Endodermal cell (in vitro differentiated cells): ENCODE results near the gene SGSM2. TPM values are rescaled to one million over a fixed set of nuclear protein-coding genes. Genes with fewer than 3 reads are reported as not detected.

ENCODE experiments used
- DNase-seq: peaks from one replicate; pipeline ENCODE4 v3.0.0-alpha.2; 2017
- H3K27ac ChIP-seq: 2 replicates; pipeline ENCODE4 v1.5.1; 2013; ENCODE audit warnings: mild to moderate bottlenecking, low read depth, low read length, moderate library complexity
- H3K27me3 ChIP-seq: 2 replicates; pipeline ENCODE4 v1.6.1; 2013; ENCODE audit warnings: mild to moderate bottlenecking, low read length, moderate library complexity; ENCODE audit not compliant: insufficient read depth, control insufficient read depth, poor library complexity, severe bottlenecking
- H3K36me3 ChIP-seq: 2 replicates; pipeline ENCODE4 v1.7.0; 2013; ENCODE audit warnings: mild to moderate bottlenecking, low read length, moderate library complexity; ENCODE audit not compliant: control insufficient read depth, insufficient read depth
- H3K4me1 ChIP-seq: one replicate; pipeline ENCODE4 v1.7.0; 2013; ENCODE audit warnings: low read length; ENCODE audit not compliant: control insufficient read depth, insufficient read depth
- H3K4me3 ChIP-seq: 2 replicates; pipeline ENCODE4 v1.5.1; 2013; ENCODE audit warnings: mild to moderate bottlenecking, low read length, moderate library complexity
- H3K9ac ChIP-seq: 2 replicates; pipeline ENCODE4 v1.6.1; 2013; ENCODE audit warnings: mild to moderate bottlenecking, low read length, moderate library complexity; ENCODE audit not compliant: poor library complexity, severe bottlenecking; ENCODE audit errors: extremely low read depth
- H3K9me3 ChIP-seq: 2 replicates; pipeline ENCODE4 v1.6.1; 2013; ENCODE audit warnings: mild to moderate bottlenecking, low read length, moderate library complexity; ENCODE audit not compliant: control insufficient read depth
- H3K27ac Mint-ChIP-seq: 2 replicates; pipeline ENCODE4 v1.8.0; 2020; ENCODE audit warnings: mixed read lengths
- H3K27me3 Mint-ChIP-seq: 2 replicates; pipeline ENCODE4 v1.8.0; 2021; ENCODE audit warnings: mild to moderate bottlenecking, mixed read lengths; ENCODE audit not compliant: insufficient read depth
- H3K36me3 Mint-ChIP-seq: 2 replicates; pipeline ENCODE4 v1.8.0; 2020; ENCODE audit warnings: low read depth, mixed read lengths
- H3K4me1 Mint-ChIP-seq: 2 replicates; pipeline ENCODE4 v1.8.0; 2020; ENCODE audit warnings: mixed read lengths
- H3K4me3 Mint-ChIP-seq: 2 replicates; pipeline ENCODE4 v1.8.0; 2020; ENCODE audit warnings: mild to moderate bottlenecking, moderate library complexity, mixed read lengths
- H3K9me3 Mint-ChIP-seq: 2 replicates; pipeline ENCODE4 v1.8.0; 2020; ENCODE audit warnings: mild to moderate bottlenecking, mixed read lengths
- WGBS, 2 experiments: methylation state at CpG; one replicate each; pipeline versions ENCODE4 v1.1.5 to v1.1.7; 2013; ENCODE audit warnings: missing lambda C conversion rate in 2 of 2, mixed read lengths in 1 of 2; ENCODE audit not compliant: insufficient coverage in 1 of 2, insufficient read length in 1 of 2; 5-methylcytosine and 5-hydroxymethylcytosine counted together
- total RNA-seq, 2 donors: library from RNA; stranded (reverse); fragmentation: NEBNext Ultra II Directional in 1 of 2; extraction: Animal tissue kit (Norgen Biotek cat#: 25700) in 1 of 2; gene quantifications; 2 replicates in 1 of 2; 3 replicates in 1 of 2; pipeline ENCODE4 v1.2.1, GENCODE V29; 2021
- TF ChIP-seq, protein P1 (sequence below): fragments of 200-600 bp; sonication (generic); conservative IDR thresholded peaks from 2 replicates; pipeline ENCODE4 v1.5.0; 2021; ENCODE audit warnings: antibody characterized with exemption, mild to moderate bottlenecking

The SGSM2 gene
- total RNA-seq, 2 donors from 2014 or later, result 62.5 to 77.3 TPM

DNA sequence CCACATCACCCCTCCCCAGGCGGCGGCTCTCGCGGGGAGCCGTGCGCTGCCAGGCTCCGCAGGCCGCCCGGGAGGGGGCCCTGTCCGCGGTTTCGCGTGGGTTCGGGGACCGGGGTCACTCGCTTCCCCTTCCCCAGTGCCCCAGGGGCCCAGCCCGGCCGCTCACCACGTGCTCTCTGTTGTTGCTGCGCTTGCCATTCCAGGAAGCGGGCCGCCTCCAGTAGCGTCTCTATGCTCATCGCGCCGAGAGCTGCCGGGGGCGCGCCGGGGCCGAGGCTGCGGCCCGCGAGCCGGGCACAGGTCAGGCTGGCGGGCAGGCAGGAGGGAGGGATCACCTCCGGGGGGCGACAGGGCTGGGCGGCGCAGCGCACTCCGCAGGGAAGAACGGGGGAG, 63.2 kb downstream of the SGSM2 start:
- no peaks in the 10 kb centered on the region for H3K27me3 ChIP-seq
- Mint-ChIP-seq H3K36me3 (peaks cover 2% of the 10 kb centered on the region), H3K27me3 (no peaks in the 10 kb centered on the region), H3K4me3 (peak overlapping the region; percentile 86), H3K9me3 (no peaks in the 10 kb centered on the region), H3K4me1 (peaks cover 26% of the 10 kb centered on the region), H3K27ac (peak overlapping the region; percentile 99)
- H3K36me3 ChIP-seq, result no peaks in the 10 kb centered on the region
- peak; percentile 91 for DNase-seq
- WGBS, 2 experiments, result 0% methylated on average over 2 to 41 of the region's 43 CpGs
- H3K27ac ChIP-seq, result peak overlapping the region; percentile 96
- peaks cover 20% of the 10 kb centered on the region for H3K4me1 ChIP-seq
- H3K9ac ChIP-seq, result peak overlapping the region; percentile 97
- TF ChIP-seq, protein P1, sequence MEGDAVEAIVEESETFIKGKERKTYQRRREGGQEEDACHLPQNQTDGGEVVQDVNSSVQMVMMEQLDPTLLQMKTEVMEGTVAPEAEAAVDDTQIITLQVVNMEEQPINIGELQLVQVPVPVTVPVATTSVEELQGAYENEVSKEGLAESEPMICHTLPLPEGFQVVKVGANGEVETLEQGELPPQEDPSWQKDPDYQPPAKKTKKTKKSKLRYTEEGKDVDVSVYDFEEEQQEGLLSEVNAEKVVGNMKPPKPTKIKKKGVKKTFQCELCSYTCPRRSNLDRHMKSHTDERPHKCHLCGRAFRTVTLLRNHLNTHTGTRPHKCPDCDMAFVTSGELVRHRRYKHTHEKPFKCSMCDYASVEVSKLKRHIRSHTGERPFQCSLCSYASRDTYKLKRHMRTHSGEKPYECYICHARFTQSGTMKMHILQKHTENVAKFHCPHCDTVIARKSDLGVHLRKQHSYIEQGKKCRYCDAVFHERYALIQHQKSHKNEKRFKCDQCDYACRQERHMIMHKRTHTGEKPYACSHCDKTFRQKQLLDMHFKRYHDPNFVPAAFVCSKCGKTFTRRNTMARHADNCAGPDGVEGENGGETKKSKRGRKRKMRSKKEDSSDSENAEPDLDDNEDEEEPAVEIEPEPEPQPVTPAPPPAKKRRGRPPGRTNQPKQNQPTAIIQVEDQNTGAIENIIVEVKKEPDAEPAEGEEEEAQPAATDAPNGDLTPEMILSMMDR, result no peak
- no peaks in the 10 kb centered on the region for H3K9me3 ChIP-seq
- peak overlapping the region; percentile 96 for H3K4me3 ChIP-seq

DNA sequence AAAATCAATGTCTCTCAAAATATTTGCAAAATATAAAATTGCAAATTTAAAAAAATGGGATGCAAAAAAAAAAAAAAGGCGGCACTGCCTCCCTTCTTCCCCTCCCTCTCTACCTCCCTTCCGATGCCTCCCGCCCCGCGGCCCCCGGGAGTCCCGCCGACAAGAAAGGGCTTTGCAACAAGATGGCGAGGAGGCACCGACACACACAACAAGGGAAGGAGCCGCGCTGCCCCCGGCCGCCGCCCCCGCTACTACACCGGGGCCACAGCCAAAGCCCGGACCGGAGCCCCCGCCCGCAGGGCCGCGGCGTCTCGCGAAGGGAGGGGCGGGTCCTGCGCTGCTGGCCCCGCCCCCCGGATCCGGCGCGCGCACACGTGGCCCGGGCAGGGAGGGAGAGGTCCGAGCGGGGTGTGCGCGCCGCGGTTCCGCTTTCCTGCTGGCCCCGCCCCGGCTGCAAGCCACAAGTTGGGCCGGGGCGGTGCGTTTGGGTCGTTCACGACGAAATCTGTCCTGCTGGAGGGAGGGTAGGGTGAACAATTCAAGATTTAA, 63.6 kb downstream of the SGSM2 start, which contains the start of gene MNT:
Gene MNT, minus strand, starts transcription at position 184 of the 549 bp plus-strand sequence. CDS start 348 bp downstream, outside the sequence.
- Histone ChIP-seq H3K27ac (peak within 1 kb of the TSS; percentile 98), H3K9me3 (no peaks in the 10 kb centered on the region), H3K4me1 (peaks cover 15% of the 10 kb centered on the region), H3K9ac (peak within 1 kb of the TSS; percentile 97), H3K4me3 (peak within 1 kb of the TSS; percentile 96), H3K36me3 (no peaks in the 10 kb centered on the region), H3K27me3 (no peaks in the 10 kb centered on the region)
- Mint-ChIP-seq H3K4me1 (peaks cover 23% of the 10 kb centered on the region), H3K4me3 (peak within 1 kb of the TSS; percentile 86), H3K27ac (peak within 1 kb of the TSS; percentile 99), H3K36me3 (peaks cover 2% of the 10 kb centered on the region), H3K27me3 (no peaks in the 10 kb centered on the region), H3K9me3 (no peaks in the 10 kb centered on the region)
- peak; percentile 99 for DNase-seq
- TF ChIP-seq, protein P1, result no peak
- 0% methylated on average over 22 to 50 of the region's 51 CpGs for WGBS, 2 experiments

DNA sequence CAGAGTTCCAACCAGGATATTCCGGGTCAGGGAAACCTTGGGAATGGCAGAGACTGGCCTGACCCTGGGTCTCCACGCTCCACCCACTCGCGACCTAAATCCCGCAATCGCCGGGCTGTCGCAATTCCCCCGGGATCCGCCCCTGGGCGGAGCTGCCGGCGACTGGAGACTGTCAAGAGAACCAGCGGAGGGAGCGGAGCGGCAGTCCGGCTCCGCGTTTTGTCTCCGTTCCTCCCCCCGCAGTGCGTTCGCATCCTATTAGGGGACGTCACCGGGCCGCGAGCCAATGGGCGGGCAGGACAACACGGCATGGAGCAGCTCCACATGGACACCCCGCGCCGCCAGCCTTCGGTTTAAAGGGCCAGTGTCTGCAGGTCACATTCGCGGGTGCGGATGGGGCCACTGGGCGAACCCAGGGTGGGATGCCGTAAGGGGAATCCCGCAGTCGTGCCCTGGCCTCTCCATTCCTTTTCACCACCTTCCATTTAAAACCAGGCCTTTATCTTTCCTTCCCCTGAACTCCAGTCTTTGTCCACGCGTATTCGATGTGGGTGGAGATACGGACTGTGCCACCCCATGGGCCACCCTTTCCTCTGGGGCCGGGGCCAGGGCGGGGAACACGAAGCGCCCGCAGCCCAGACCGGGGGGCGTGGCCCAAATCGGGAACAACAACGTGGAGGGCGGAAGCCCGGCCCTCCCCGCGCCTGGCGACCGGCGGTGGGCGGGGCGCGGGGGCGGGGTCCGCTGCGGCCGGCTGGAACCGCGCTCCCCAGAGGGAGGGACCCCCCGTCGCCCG, 64.3 kb downstream of the SGSM2 start:
- Mint-ChIP-seq H3K9me3 (no peaks in the 10 kb centered on the region), H3K4me3 (peak overlapping the region; percentile 86), H3K4me1 (peaks cover 18% of the 10 kb centered on the region), H3K36me3 (peaks cover 2% of the 10 kb centered on the region), H3K27ac (peak overlapping the region; percentile 99), H3K27me3 (no peaks in the 10 kb centered on the region)
- H3K9ac ChIP-seq, result peak overlapping the region; percentile 93
- TF ChIP-seq, protein P1, result no peak
- H3K27me3 ChIP-seq, result no peaks in the 10 kb centered on the region
- no peaks in the 10 kb centered on the region for H3K9me3 ChIP-seq
- H3K36me3 ChIP-seq, result no peaks in the 10 kb centered on the region
- WGBS, 2 experiments, result 0% methylated on average over 24 to 69 of the region's 72 CpGs
- peaks cover 9% of the 10 kb centered on the region for H3K4me1 ChIP-seq
- peak; percentile 100 for DNase-seq
- H3K4me3 ChIP-seq, result peak overlapping the region; percentile 96
- peak overlapping the region; percentile 98 for H3K27ac ChIP-seq
